H9 (cell line): ENCODE results near the gene FYN. TPM values are rescaled to one million over a fixed set of nuclear protein-coding genes. Genes with fewer than 3 reads are reported as not detected.

ENCODE experiments used
- DNase-seq: peaks from one replicate; pipeline ENCODE4 v3.0.0-alpha.2; 2017
- H2AFZ ChIP-seq: one replicate; pipeline ENCODE4 v1.6.1; 2013; ENCODE audit warnings: mild to moderate bottlenecking, low read length, control low read depth, moderate library complexity
- H2AK5ac ChIP-seq: 2 replicates; pipeline ENCODE4 v1.6.1; 2013; ENCODE audit warnings: low read length, control low read depth, mixed read lengths; ENCODE audit not compliant: insufficient read length
- H2BK120ac ChIP-seq: one replicate; pipeline ENCODE4 v1.6.1; 2013; ENCODE audit warnings: low read depth, mild to moderate bottlenecking, low read length, control low read depth, inconsistent platforms; ENCODE audit not compliant: poor library complexity, severe bottlenecking
- H2BK12ac ChIP-seq: 2 replicates; pipeline ENCODE4 v1.6.1; 2013; ENCODE audit warnings: low read length, control low read depth, mixed read lengths, low read depth; ENCODE audit not compliant: insufficient read length
- H2BK15ac ChIP-seq: 2 replicates; pipeline ENCODE4 v1.6.1; 2013; ENCODE audit warnings: low read depth, low read length, control low read depth
- H2BK20ac ChIP-seq: one replicate; pipeline ENCODE4 v1.6.1; 2013; ENCODE audit warnings: low read depth, mild to moderate bottlenecking, low read length, control low read depth, inconsistent platforms; ENCODE audit not compliant: poor library complexity, severe bottlenecking
- H2BK5ac ChIP-seq: 2 replicates; pipeline ENCODE4 v1.6.1; 2013; ENCODE audit warnings: low read length, control low read depth, mixed read lengths; ENCODE audit not compliant: insufficient read length
- H3K14ac ChIP-seq: 2 replicates; pipeline ENCODE4 v1.6.1; 2013; ENCODE audit warnings: low read length, control low read depth; ENCODE audit not compliant: insufficient read depth
- H3K18ac ChIP-seq: 2 replicates; pipeline ENCODE4 v1.6.1; 2013; ENCODE audit warnings: low read depth, mild to moderate bottlenecking, mixed read lengths, low read length, control low read depth; ENCODE audit not compliant: insufficient read length
- H3K23ac ChIP-seq: 2 replicates; pipeline ENCODE4 v1.6.1; 2013; ENCODE audit warnings: low read length, control low read depth, mixed read lengths, low read depth; ENCODE audit not compliant: insufficient read length
- H3K23me2 ChIP-seq: 2 replicates; pipeline ENCODE4 v1.6.1; 2013; ENCODE audit warnings: low read depth, mild to moderate bottlenecking, mixed read lengths, low read length, control low read depth; ENCODE audit not compliant: insufficient read length, poor library complexity, severe bottlenecking
- H3K27ac ChIP-seq: 2 replicates; pipeline ENCODE4 v1.5.1; 2013; ENCODE audit warnings: low read length, control low read depth, mixed read lengths, low read depth; ENCODE audit not compliant: insufficient read length
- H3K27me3 ChIP-seq: 2 replicates; pipeline ENCODE4 v1.6.1; 2013; ENCODE audit warnings: low read length, control low read depth, inconsistent platforms; ENCODE audit not compliant: insufficient read depth
- H3K4ac ChIP-seq: 2 replicates; pipeline ENCODE4 v1.6.1; 2013; ENCODE audit warnings: low read depth, mild to moderate bottlenecking, control low read depth, inconsistent platforms, low read length, moderate library complexity
- H3K4me1 ChIP-seq: 2 replicates; pipeline ENCODE4 v1.6.1; 2013; ENCODE audit warnings: low read length, control low read depth, inconsistent platforms; ENCODE audit not compliant: insufficient read depth
- H3K4me2 ChIP-seq: 2 replicates; pipeline ENCODE4 v1.6.1; 2013; ENCODE audit warnings: low read length, control low read depth, mixed read lengths; ENCODE audit not compliant: insufficient read length, insufficient read depth
- H3K56ac ChIP-seq: 2 replicates; pipeline ENCODE4 v1.6.1; 2013; ENCODE audit warnings: low read depth, mild to moderate bottlenecking, mixed read lengths, low read length, control low read depth; ENCODE audit not compliant: insufficient read length
- H3K79me1 ChIP-seq: 2 replicates; pipeline ENCODE4 v1.6.1; 2013; ENCODE audit warnings: low read depth, mild to moderate bottlenecking, moderate library complexity, low read length, control low read depth, inconsistent platforms; ENCODE audit not compliant: insufficient read depth, poor library complexity, severe bottlenecking
- H3K79me2 ChIP-seq: 2 replicates; pipeline ENCODE4 v1.6.1; 2013; ENCODE audit warnings: low read length, control low read depth, inconsistent platforms; ENCODE audit not compliant: insufficient read depth
- H3K9ac ChIP-seq: 2 replicates; pipeline ENCODE4 v1.6.1; 2013; ENCODE audit warnings: low read length, control low read depth, mixed read lengths; ENCODE audit not compliant: insufficient read length; ENCODE audit errors: extremely low read depth
- H3K9me3 ChIP-seq: one replicate; pipeline ENCODE4 v1.6.1; 2013; ENCODE audit warnings: low read depth, low read length, inconsistent platforms; ENCODE audit not compliant: control insufficient read depth
- H3T11ph ChIP-seq: one replicate; pipeline ENCODE4 v1.6.1; 2013; ENCODE audit warnings: mild to moderate bottlenecking, low read length, control low read depth, inconsistent platforms
- H4K20me1 ChIP-seq: one replicate; pipeline ENCODE4 v1.6.1; 2013; ENCODE audit not compliant: control insufficient read depth, insufficient read length, insufficient read depth
- H4K5ac ChIP-seq: 2 replicates; pipeline ENCODE4 v1.6.1; 2013; ENCODE audit warnings: low read depth, mild to moderate bottlenecking, mixed read lengths, low read length, control low read depth; ENCODE audit not compliant: insufficient read length
- H4K8ac ChIP-seq: replicated peaks from 2 replicates; pipeline ENCODE4 v1.6.1; 2013; ENCODE audit warnings: low read length, control low read depth, mixed read lengths, low read depth; ENCODE audit not compliant: insufficient read length
- H4K91ac ChIP-seq: 2 replicates; pipeline ENCODE4 v1.6.1; 2013; ENCODE audit warnings: low read depth, mild to moderate bottlenecking, moderate library complexity, mixed read lengths, low read length, control low read depth; ENCODE audit not compliant: insufficient read length
- H3K27ac Mint-ChIP-seq, 3 experiments: 2 replicates in 2 of 3; 3 replicates in 1 of 3; pipeline ENCODE4 v1.8.0; 2020 to 2021; ENCODE audit warnings: mixed read lengths in 3 of 3, mild to moderate bottlenecking in 1 of 3, moderate library complexity in 1 of 3
- H3K27me3 Mint-ChIP-seq: 2 replicates; pipeline ENCODE4 v1.8.0; 2021; ENCODE audit warnings: low read depth, mild to moderate bottlenecking, moderate library complexity, mixed read lengths
- H3K36me3 Mint-ChIP-seq, 3 experiments: 2 replicates in 2 of 3; 3 replicates in 1 of 3; pipeline ENCODE4 v1.8.0; 2020 to 2021; ENCODE audit warnings: low read depth in 3 of 3, mixed read lengths in 3 of 3; ENCODE audit not compliant: insufficient read depth in 1 of 3
- H3K4me1 Mint-ChIP-seq, 2 experiments: 2 replicates each; pipeline ENCODE4 v1.8.0; 2020; ENCODE audit warnings: mixed read lengths in 2 of 2
- H3K4me3 Mint-ChIP-seq, 2 experiments: 2 replicates in 1 of 2; 3 replicates in 1 of 2; pipeline ENCODE4 v1.8.0; 2020 to 2021; ENCODE audit warnings: mild to moderate bottlenecking in 2 of 2, mixed read lengths in 2 of 2, moderate library complexity in 1 of 2
- H3K9me3 Mint-ChIP-seq, 2 experiments: 2 replicates in 1 of 2; 3 replicates in 1 of 2; pipeline ENCODE4 v1.8.0; 2020; ENCODE audit warnings: mild to moderate bottlenecking in 2 of 2, mixed read lengths in 2 of 2, moderate library complexity in 1 of 2
- WGBS: extraction: QIAGEN DNeasy Blood & Tissue Kit; methylation state at CpG from one replicate; pipeline ENCODE4 v1.1.7; 2013; ENCODE audit warnings: missing lambda C conversion rate, low lambda C conversion rate, mixed read lengths; ENCODE audit not compliant: insufficient read length; ENCODE audit errors: extremely low coverage; 5-methylcytosine and 5-hydroxymethylcytosine counted together
- total RNA-seq: library from RNA; stranded (reverse); gene quantifications from 2 replicates; pipeline ENCODE4 v1.2.1, GENCODE V29; 2021
- TF ChIP-seq, protein P1 (sequence below): fragments of 200-600 bp; sonication (generic); conservative IDR thresholded peaks from 3 replicates; pipeline ENCODE4 v1.8.0; 2021; ENCODE audit warnings: antibody characterized with exemption, mild to moderate bottlenecking

The FYN gene
- total RNA-seq, 1 experiment from 2014 or later = 64.8 TPM

DNA sequence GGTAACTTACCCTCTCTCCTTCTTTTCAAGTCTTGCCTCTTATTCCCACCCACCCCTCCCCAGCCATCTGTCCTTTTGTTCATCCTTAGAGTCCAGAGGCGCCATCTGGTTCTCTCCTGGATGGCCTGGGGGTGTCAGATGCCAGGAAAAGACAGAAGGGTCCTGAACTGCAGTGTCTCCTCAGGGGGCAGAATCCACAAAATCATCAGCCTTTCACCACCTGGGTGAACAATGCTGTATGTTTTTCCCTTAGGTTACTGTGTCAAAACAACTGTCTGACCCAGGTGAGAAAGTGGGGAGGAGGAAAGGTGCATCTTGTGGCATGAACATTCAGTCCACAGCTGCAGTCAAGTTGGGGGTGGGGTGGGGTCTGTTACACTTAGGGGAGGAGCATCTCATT is 47.9 kb upstream of the FYN start:
- Histone ChIP-seq H2AFZ (no peak overlapping the region), H3K9ac (no peak overlapping the region), H4K5ac (no peak overlapping the region), H3K27ac (no peak overlapping the region), H2BK20ac (no peak overlapping the region), H3K9me3 (no peaks in the 10 kb centered on the region), H4K20me1 (no peaks in the 10 kb centered on the region), H3K23me2 (no peaks in the 10 kb centered on the region), H2AK5ac (no peak overlapping the region), H2BK120ac (no peak overlapping the region), H3K79me2 (no peaks in the 10 kb centered on the region), H3K4me2 (no peak overlapping the region), H3K14ac (no peak overlapping the region), H3K18ac (no peak overlapping the region), H4K8ac (no peak overlapping the region), H3K4me1 (peaks cover 7% of the 10 kb centered on the region; the same call in 1 of the 2 replicates), H3K27me3 (no peaks in the 10 kb centered on the region), H2BK15ac (no peak overlapping the region), H4K91ac (no peak overlapping the region), H3K4ac (no peak overlapping the region), H3K79me1 (no peaks in the 10 kb centered on the region), H2BK5ac (no peak overlapping the region), H3K56ac (no peak overlapping the region), H3T11ph (no peak overlapping the region), H2BK12ac (no peak overlapping the region), H3K23ac (no peak overlapping the region)
- Mint-ChIP-seq H3K9me3 (no peaks in the 10 kb centered on the region), H3K4me1 (peaks cover 34 to 42% of the 10 kb centered on the region in 2 experiments), H3K4me3 (peak overlapping the region in 1 of 2 experiments; percentile 47; a peak in 2 of 5 replicates), H3K27ac (peak overlapping the region in 2 of 3 experiments; percentile 87 to 89; a peak in 5 of 7 replicates), H3K36me3 (no peaks in the 10 kb centered on the region), H3K27me3 (peaks cover 4% of the 10 kb centered on the region)
- no CpG with 5 or more reads among the region's 1 CpG for WGBS
- TF ChIP-seq, protein P1, sequence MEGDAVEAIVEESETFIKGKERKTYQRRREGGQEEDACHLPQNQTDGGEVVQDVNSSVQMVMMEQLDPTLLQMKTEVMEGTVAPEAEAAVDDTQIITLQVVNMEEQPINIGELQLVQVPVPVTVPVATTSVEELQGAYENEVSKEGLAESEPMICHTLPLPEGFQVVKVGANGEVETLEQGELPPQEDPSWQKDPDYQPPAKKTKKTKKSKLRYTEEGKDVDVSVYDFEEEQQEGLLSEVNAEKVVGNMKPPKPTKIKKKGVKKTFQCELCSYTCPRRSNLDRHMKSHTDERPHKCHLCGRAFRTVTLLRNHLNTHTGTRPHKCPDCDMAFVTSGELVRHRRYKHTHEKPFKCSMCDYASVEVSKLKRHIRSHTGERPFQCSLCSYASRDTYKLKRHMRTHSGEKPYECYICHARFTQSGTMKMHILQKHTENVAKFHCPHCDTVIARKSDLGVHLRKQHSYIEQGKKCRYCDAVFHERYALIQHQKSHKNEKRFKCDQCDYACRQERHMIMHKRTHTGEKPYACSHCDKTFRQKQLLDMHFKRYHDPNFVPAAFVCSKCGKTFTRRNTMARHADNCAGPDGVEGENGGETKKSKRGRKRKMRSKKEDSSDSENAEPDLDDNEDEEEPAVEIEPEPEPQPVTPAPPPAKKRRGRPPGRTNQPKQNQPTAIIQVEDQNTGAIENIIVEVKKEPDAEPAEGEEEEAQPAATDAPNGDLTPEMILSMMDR = no peak
- DNase-seq = peak; percentile 55
